SKM-1 (cell line): Measurements from ENCODE around the gene UBL4A.

Source experiments
- DNase-seq: peaks from one replicate; lab custom pipeline; 2025; ENCODE audit not compliant: unreplicated experiment; lab: John Stamatoyannopoulos, UW

The UBL4A gene

DNA sequence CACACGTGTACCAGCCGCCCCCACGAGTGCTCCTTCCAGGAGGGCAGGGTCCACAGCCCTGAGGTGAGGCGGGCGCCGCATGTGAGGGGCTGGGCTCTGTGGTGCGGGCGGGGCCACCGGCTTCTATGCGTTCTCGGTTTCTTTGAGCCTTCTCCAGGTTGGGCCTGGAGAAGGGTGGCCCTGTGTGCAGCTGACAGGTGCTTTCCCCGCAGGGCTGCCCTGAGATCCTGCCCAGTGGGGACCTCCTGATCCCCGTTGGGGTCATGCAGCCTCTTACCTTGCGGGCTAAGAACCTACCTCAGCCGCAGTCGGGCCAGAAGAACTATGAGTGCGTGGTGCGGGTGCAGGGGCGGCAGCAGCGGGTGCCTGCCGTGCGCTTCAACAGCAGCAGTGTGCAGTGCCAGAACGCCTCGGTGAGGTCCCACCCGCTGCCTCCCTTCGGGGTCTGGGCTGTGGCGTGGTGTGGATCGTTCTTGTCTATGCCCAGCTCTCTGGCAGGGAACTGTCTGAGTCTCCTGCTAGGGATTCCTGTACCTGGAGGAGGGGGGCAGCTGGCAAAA is 21.5 kb downstream of the UBL4A start:
- DNase-seq: no peak

DNA sequence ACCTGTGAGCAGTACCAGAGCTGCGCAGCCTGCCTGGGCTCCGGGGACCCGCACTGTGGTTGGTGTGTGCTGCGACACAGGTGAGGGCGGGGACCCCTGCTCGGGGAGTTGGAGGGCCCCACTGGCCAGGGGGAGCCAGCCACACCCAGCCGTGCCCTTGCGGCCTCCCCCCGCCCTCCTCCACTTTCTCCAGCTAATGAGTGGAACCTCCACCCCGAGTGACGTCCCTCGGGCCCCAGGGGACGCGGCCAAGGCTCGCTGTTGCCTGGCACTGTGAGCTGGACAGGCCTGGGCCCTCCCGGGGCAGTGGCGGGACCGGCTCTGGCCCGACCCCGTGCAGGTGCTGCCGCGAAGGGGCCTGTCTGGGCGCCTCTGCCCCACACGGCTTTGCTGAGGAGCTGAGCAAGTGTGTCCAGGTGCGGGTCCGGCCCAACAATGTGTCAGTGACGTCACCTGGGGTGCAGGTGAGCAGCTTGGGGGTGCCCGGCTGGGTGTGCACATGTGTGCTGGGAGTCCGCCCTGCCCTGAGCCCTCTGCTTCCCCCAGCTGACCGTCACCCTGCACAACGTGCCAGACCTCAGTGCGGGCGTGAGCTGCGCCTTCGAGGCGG is 22.7 kb downstream of the UBL4A start:
- DNase-seq: no peak

DNA sequence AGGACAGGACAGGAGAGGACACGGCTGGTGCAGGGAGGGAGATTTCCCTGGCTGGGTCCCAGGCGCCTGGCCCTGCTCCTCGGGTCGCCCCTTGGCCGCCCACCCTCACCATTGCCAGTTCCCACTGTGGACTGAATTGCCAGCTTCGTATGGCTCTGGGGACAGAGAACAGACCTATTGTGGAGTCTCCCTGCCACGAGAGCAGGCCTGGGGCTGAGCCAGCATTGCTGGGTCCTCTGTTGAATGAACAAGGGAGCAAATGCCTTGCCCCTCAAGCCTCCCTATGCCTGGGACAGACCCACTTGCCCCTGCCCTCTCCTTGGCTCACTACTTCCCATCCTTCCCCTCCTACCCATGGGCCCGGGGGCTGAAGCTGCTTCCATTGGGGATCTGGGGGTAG is 24.0 kb downstream of the UBL4A start:
- DNase-seq: no peak

DNA sequence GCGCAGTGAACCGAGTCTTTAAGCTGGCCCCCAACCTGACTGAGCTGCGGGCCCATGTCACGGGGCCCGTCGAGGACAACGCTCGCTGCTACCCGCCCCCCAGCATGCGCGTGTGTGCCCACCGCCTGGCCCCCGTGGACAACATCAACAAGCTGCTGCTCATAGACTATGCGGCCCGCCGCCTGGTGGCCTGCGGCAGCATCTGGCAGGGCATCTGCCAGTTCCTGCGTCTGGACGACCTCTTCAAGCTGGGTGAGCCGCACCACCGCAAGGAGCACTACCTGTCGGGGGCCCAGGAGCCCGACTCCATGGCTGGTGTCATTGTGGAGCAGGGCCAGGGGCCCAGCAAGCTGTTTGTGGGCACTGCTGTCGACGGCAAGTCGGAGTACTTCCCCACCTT is 26.1 kb downstream of the UBL4A start:
- no peak for DNase-seq

DNA sequence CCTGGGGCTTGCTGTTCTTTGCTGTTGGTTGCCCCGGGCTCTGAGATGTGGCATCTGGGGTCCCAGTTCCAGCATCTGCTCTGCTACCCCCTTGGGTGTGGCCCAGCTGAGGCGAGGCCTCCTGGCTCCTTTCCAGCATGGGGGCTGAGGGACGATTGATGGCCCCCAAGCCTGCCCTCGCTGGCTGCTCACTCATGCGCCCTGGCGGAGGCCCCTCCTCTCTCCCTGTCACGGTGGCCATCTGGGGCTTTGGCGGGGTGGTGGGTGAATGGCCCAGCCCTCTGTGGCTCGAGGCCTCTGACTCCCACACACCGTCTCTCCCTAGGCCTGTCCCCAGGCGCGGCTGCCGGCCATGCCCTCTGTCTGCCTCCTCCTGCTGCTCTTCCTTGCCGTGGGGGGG is 26.6 kb downstream of the UBL4A start:
- no peak for DNase-seq

DNA sequence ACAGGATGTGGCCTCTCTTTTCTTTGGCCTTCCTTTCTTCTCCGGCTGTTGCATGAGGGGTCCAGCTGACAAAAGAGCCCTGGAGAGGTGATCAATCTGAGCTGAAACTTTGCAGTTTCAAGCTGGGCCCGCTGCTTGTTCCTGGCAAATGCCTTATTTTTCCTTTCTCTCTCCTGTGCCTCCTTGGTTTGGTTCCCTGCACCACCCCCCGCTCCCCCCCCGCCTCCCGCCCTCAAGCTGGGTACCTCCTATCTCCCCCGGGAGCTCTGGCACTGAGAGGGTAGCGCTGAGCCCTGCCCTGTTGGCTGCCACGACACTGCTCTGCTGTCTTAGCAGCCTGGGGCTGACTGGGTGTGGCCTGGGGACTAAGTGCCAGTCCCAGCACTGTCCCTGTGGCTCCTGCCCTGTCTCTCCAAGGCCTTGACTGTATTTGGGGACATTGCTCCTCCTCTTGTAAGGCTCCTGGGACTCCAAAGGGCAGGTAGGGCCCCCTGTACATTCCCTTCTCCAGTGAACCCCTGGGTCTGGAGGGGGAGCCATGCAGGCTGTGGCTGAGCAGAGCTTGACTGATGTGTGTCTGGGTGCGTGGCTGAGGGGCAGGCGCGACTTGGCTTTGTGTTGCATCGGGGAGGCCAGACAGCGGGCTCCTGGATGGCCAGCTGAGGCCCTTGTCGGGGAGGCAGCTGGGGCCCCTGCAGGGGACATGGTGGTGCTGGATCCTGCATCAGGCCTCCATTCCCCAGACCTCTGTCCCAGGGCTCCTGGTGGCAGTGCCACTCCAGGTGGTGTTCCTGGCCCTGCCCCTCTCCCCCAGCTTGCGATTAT is 27.2 kb downstream of the UBL4A start:
- DNase-seq: no peak

DNA sequence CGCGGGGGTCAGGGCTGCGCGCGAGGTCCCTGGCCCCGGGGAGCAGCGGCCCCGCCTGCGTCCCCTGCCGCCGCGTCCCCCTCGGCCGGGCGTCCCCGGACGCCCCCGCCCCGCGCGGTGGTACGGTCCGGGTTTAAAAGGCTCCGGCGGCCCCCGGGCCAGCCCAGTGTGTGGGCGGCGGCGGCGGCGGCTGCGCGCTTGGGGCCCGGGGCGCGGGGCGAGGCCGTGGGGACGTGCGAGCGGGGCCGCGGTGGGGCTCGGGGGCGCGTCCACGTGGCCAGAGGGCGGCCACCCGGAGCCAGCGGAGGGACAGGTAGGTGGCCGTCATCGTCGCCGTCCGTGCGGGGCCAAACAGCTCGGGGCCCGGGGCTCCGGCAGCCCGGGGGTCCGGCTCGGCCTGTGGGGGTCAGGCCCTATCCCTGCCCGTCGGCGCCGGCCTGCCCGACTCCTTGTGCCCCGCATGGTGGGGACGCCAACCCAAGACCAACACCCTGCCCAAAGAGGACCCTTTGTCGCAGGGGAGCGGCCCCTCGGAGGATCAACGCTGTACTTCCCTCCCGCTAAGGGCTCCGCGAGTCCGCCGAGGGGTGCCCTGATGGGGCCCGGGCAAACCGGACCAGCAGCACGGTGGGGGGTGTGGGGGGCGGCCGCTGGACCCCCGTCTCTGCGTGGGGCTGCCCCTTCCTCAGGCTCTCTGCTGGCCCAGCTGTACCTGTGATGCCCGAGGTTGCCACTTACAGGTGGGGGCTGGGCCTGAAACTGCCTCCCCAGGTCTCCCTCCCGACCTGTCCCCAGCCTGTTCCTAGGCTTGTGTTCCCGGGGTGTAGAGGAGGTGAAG is 28.1 kb downstream of the UBL4A start, which contains the start of gene PLXNA3:
TSS of gene PLXNA3 (plus strand) at position 166 of the 838 bp plus-strand sequence. CDS start 1,903 bp downstream, outside the sequence.
- DNase-seq: no peak

DNA sequence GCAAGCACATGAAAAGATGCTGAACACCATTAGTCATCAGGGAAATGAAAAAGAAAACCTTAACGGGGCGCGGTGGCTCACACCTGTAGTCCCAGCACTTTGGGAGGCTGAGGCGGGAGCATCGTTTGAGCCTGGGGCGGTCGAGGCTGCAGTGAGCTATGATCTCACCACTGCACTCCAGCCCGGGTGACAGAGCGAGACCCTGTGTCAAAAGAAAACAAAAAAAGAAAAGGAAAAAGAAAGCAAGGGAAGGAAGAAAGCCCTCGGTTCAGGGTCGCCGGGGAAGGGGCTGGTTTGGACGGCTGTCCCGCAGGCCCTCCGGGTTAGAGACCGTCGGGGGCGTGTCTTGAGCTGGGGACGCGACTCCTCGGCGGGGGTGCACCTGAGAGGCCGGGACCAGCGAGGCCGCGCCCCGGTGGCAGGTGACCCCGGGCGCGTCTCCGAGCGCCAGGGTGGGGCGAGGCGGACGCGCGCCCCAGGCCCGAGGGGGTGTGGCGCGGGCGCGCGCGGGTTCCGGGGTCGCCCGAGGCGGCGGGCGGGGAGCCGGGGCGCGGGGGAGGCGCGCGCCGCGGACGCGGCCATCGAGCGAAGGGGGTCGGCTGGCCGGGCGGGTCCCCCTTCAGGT is 28.8 kb downstream of the UBL4A start:
- DNase-seq: no peak

DNA sequence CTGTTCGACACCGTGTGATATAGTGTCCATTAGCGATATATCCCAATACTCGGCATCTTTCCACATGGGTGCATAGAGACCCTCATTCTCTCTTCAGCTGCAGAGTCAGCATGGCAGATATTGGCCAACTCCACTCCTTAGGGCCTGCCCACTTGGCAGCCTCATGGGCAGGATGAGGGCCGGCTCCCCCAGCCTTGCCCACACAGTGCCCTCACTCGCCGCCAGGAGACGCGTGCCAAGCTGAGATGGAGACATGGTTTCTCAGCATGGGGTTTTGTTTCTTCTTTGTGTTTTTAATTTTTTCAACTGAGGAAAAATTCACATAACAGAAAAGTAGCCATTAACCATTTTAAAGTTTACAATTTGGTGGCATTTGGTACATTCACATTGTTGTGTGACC is 33.6 kb downstream of the UBL4A start:
- DNase-seq: no peak

DNA sequence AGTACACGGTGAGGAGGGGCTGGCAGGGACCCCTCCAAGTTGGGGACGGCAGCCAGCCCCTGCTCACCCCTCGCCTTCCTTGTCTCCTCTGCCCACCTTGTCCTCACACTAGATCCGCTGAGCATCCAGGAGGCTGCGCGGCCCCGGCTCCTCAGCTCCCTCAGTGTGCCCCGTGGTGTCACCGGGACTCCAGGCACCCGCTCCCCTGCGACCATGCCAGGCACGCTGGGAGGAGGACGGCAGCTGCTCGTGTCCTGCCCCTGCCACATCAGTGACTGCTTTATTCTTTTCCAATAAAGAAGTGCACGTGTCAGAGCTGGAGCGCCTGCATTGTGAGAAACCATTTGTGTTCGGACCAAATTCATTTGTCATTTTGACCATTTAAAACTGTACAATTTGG is 36.1 kb downstream of the UBL4A start:
- no peak for DNase-seq

DNA sequence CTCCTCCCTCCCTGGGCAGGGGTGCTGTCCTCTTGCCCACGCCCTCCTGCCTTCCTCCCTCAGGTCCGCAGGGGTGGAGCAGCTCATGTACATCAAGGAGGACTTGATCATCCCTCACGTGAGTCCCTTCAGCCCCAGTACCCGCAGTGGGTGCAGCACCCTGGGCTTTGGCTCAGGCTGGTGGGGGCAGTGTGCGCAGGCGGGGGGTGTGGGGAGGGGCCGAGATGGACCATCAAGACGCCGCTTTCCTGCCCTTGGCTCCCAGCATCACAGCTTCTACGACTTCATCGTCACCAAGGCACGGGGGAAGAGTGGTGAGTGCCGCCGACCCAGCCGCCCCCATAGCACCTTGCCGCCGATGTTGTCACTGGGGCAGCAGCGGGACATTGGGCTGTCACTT is 36.8 kb downstream of the UBL4A start:
- DNase-seq: no peak

DNA sequence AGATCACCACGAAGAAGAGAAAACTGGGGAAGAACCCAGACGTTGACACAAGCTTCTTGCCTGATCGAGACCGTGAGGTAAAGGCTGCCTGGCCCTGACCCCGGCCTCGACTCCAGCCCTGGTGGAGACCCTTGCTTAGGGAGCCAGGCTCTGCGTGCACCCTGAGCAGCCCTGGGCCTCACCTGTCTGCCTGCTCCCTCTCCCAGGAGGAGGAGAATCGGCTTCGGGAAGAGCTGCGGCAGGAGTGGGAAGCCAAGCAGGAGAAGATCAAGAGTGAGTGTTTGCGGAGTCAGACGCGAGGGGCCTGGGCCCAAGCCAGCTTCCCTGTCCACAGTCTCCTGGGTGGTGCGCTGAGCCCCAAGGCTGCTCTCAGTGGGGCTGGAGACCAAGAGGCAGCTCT is 37.9 kb downstream of the UBL4A start:
- no peak for DNase-seq

DNA sequence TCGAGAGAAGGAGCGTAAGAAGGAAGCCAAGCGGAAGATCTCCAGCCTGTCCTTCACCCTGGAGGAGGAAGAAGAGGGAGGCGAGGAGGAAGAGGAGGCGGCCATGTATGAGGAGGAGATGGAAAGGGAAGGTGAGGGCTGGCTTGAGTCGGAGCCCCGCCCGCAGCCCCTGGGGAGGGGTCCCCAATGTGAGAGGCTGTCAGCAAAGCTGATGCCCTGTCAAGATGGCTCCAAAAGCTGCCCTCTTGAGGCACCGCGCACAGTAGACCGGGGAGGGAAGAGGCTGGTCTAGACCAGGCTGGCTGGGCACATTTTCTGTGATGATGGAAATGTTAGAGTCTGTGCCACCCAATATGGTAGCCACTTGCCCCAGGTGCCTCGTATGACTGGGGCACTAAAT is 40.0 kb downstream of the UBL4A start:
- no peak for DNase-seq

DNA sequence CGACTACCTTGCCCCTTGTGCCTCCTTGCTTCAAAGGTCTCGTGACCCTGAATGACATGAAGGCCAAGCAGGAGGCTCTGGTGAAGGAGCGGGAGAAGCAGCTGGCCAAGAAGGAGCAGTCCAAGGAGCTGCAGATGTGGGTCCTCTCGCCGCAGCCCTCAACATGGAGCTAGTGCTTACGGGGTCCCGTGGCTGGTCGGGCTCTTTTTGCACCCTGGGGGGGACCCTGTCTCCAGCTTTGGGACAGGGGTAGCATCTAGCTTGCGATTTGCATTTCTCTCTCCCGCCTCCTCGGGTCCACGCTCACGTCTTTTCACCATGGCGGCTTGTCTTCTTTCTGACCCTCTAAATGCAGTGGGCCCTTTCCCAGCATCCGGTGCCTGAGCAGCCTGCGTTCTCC is 40.6 kb downstream of the UBL4A start:
- DNase-seq: no peak

DNA sequence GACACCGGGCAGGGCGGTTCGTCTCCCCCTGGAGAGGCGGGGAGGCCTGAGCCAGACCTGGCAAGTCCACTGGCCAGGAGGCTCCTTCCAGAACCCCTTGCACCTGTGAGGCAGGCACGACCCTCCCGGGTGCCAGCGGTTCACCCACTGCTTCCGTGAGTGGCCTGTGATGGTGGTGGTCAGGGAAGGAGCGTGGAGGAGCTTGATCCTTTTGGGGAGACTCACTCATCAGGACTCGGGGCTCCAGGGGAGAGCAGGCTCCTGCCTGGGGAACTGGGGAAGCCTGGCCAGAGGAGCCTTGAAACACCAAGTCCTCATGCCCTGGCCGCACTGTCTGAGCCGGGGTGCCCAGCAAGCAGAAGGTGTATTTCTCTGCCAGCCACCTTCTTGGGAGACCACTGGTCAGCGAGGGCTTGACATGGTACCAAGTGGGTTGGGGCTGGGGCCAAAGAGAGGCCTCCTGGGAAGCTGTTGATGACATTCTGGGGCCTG is 41.6 kb downstream of the UBL4A start:
- DNase-seq: no peak

DNA sequence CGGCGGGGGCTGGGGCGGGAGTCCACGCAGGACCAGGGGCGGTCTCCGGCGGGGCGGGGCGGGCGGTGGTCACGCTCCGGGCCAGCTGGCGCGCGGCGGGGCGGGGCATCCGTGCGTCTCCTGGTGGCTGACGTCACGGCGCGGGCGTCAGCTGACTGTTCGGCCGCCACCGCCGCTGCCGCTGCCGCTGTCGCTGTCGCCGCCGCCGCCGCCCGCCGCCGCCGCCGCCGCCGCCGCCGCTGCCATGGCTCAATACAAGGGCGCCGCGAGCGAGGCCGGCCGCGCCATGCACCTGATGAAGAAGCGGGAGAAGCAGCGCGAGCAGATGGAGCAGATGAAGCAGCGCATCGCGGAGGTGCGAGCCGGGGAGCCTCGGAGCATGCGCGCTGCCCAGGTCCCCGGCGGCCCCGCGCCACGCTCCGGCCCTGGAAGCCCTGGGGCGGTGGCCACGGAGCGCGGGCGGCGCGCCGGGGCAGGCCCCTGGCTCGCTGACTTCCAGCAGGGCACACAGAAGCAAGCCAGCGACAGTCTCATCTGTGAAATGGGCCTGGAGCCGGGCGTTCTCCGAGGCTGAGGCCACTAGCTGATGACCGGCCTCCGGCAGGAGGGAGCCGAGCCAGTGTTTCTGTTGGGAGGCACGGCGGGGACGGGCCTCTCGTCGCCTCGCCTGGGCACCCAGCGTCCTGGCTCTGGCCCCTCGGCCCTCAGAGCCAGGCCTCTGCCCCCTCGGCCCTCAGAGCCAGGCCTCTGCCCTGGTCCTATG is 42.2 kb downstream of the UBL4A start, which contains the start of gene FAM50A:
TSS of gene FAM50A (plus strand) at position 150 of the 763 bp plus-strand sequence. CDS start at position 245, 95 bp downstream.
- no peak for DNase-seq

DNA sequence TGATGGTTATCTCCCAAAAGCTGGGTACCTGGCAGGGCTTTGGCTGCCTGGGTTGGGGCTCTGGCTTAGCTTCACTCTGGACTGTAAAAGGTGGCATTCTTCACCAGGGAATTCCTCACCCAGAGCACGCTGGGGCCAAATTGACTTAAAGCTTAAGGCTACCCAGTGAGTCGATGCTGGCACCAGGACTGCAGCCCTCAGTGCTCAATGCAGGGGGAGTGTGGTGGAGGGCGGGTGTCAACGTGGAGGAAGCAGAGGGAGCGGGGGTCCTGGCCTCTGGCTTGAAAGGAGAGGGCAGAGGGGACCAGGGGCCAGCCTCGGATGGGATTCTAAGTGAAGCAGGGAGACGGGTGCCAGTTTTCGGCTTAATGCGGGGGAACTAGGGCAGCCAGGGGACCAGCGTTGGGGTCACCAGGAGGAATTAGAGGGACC is 42.9 kb downstream of the UBL4A start:
- DNase-seq: no peak

DNA sequence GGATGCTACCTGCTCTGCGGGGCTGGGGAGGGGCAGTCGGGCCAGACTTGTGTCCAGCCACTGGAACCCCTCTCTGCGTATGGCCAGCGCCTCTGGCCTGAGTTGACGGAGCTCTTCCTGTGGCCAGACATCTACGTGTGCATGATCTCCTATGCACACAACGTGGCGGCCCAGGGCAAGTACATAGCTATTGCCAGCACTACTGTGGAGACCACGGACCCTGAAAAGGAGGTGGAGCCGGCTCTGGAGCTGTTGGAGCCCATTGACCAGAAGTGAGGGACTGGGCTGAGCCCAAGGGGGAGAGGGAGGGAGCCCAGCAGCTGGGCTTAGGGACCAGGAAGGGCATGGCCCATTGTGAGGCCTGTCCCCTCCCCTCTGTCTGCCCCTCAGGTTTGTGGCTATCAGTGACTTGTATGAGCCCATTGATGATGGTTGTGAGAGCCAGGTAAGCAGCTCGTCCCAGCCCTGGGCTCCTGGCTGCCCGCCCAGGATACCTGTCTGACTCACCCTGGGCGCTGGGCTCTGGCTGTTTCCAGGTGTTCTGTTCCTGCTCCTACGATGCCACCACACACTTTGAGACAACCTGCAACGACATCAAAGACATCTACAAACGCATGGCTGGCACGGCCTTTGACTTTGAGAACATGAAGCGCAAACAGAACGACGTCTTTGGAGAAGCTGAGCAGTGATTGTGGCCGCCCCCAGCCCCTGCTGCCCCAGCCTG is 44.3 kb downstream of the UBL4A start:
- DNase-seq: no peak

DNA sequence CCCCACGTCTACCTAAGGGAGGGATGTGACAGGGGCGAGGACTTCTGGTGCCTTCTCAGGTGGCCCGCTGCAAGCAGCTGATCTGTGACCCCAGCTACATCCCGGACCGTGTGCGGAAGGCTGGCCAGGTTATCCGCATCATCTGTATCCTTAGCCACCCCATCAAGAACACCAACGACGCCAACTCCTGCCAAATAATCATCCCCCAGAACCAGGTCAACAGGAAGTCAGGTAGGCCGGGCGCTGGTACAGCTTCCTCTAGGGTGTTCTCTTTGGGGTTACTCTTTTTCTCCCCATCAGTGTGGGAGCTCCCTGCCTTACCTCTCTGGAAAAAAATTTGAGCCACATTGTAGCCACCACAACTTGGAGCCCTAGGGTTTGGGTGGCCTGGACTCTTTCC is 44.9 kb downstream of the UBL4A start:
- no peak for DNase-seq
